ENCODE data around the gene LSM5. TPM values are rescaled to one million over a fixed set of nuclear protein-coding genes. Genes with fewer than 3 reads are reported as not detected.
A peak's percentile ranks its signal among the peaks of the same experiment; 100 is the strongest.

Gene LSM5
- total and polyA plus RNA-seq, 9 of the 15 experiments (the other 6 are each of a cell fraction or from before 2014, with no cell fraction given): 36.3 to 620 (median 186) TPM

DNA sequence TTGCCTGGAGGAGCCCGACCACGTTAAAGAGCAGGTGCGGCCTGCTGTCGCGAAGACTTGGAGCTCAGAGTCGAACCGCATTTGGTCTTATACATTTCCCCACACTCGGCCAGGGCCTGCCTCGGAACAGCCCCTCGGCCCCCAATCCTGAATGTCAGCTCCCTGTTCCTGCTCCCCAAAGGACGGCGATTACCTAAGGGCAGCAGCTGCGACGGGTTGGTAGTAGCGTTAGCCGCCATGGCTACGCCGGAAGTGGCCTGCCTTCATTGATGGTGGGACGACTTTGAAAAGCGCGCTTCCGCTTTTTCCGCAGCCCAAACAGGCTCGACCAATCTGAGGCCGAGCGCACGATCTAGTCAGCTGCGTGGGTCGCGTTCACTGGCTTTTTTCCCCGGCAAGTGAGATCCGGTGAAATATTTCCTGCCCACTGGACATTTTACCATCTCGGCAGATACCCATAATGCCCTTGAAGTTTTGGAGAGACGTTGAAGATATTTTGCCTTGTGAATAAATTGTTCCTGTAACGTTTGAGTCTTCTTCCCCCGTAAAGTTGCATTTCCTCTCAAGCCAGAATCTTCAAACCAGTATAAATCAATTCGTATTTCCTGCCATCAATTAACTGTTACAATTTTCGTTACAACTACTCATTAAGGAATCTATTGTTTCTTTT lies at the start of gene LSM5 (continued):
- TF ChIP-seq PRPF4 (IDR thresholded peaks at IDR 0.05; ENCODE audit: insufficient read depth, low read depth, low read length, poor library complexity, severe bottlenecking) (no peak), SRSF3 (IDR thresholded peaks at IDR 0.05; ENCODE audit: insufficient read depth, low read length) (no peak), ZNF584 (CRISPR knock-in tag; IDR thresholded peaks at IDR 0.05; ENCODE audit: low read depth) (no peak), TSHZ1 (CRISPR knock-in tag; IDR thresholded peaks at IDR 0.05) (no peak), ZKSCAN8 (CRISPR knock-in tag; IDR thresholded peaks at IDR 0.05) (no peak), MYNN (IDR thresholded peaks at IDR 0.05) (0 out of 2 replicates have a peak, but pooled peaks have one; percentile 29), MYNN (CRISPR knock-in tag; IDR thresholded peaks at IDR 0.05) (no peak), NR4A1 (CRISPR knock-in tag; IDR thresholded peaks at IDR 0.05) (peak; percentile 40; the same call in 1 of the 2 replicates), NR4A1 (tag; IDR thresholded peaks at IDR 0.05) (no peak), TARDBP (IDR thresholded peaks at IDR 0.05) (no peak), SMARCB1 (IDR thresholded peaks at IDR 0.05; ENCODE audit: insufficient read length, low read depth) (no peak)
- TF ChIP-seq, protein P1, sequence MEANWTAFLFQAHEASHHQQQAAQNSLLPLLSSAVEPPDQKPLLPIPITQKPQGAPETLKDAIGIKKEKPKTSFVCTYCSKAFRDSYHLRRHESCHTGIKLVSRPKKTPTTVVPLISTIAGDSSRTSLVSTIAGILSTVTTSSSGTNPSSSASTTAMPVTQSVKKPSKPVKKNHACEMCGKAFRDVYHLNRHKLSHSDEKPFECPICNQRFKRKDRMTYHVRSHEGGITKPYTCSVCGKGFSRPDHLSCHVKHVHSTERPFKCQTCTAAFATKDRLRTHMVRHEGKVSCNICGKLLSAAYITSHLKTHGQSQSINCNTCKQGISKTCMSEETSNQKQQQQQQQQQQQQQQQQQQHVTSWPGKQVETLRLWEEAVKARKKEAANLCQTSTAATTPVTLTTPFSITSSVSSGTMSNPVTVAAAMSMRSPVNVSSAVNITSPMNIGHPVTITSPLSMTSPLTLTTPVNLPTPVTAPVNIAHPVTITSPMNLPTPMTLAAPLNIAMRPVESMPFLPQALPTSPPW (CRISPR knock-in tag; IDR thresholded peaks at IDR 0.05): peak; percentile 1; the same call in 1 of the 2 replicates

All from K562 (cell line).